ENCODE results near the gene ALDH2.

Gene ALDH2

DNA sequence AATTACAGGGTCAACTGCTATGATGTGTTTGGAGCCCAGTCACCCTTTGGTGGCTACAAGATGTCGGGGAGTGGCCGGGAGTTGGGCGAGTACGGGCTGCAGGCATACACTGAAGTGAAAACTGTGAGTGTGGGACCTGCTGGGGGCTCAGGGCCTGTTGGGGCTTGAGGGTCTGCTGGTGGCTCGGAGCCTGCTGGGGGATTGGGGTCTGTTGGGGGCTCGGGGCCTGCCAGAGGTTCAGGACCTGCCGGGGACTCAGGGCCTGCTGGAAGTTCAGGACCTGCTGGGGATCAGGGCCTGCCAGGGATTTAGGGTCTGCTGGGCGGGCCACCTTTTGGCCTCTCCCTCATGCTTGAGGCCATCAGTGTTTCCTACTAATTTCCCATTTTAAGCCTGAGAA is 37.1 kb downstream of the ALDH2 start:
- H3K9me2 ChIP-seq (replicated peaks; ENCODE audit: low read depth, low read length) = no peaks in the 10 kb centered on the region
- H3K36me3 ChIP-seq (ENCODE audit: insufficient read depth, low read length) = no peaks in the 10 kb centered on the region
- no peaks in the 10 kb centered on the region for H3K9me3 ChIP-seq (ENCODE audit: insufficient read depth, low read depth, low read length)
- no peaks in the 10 kb centered on the region for H3F3A ChIP-seq (ENCODE audit: low read depth)
- no peak overlapping the region for H3K4me3 ChIP-seq (ENCODE audit: low read length, poor library complexity, severe bottlenecking)
- H3K9ac ChIP-seq (ENCODE audit: low read depth, low read length, poor library complexity, severe bottlenecking) = no peak overlapping the region
- no peaks in the 10 kb centered on the region for H3K4me1 ChIP-seq (ENCODE audit: insufficient read depth, low read length, poor library complexity, severe bottlenecking)
- H3K27me3 ChIP-seq (ENCODE audit: insufficient read depth, low read length, poor library complexity, severe bottlenecking) = no peaks in the 10 kb centered on the region
- no peak for TF ChIP-seq EZH2phosphoT487 (IDR thresholded peaks at IDR 0.05; ENCODE audit: borderline replicate concordance)
- TF ChIP-seq, protein P1, sequence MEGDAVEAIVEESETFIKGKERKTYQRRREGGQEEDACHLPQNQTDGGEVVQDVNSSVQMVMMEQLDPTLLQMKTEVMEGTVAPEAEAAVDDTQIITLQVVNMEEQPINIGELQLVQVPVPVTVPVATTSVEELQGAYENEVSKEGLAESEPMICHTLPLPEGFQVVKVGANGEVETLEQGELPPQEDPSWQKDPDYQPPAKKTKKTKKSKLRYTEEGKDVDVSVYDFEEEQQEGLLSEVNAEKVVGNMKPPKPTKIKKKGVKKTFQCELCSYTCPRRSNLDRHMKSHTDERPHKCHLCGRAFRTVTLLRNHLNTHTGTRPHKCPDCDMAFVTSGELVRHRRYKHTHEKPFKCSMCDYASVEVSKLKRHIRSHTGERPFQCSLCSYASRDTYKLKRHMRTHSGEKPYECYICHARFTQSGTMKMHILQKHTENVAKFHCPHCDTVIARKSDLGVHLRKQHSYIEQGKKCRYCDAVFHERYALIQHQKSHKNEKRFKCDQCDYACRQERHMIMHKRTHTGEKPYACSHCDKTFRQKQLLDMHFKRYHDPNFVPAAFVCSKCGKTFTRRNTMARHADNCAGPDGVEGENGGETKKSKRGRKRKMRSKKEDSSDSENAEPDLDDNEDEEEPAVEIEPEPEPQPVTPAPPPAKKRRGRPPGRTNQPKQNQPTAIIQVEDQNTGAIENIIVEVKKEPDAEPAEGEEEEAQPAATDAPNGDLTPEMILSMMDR (conservative IDR thresholded peaks at IDR 0.05; ENCODE audit: low read length) = no peak
- H3K4me2 ChIP-seq (ENCODE audit: low read depth, low read length, poor library complexity, severe bottlenecking) = no peak overlapping the region
- no peak overlapping the region for H2AFZ ChIP-seq (ENCODE audit: low read length)
- H3K79me2 ChIP-seq (ENCODE audit: insufficient read depth, low read length) = no peaks in the 10 kb centered on the region
- no peaks in the 10 kb centered on the region for H4K20me1 ChIP-seq (ENCODE audit: insufficient read depth, low read length, poor library complexity, severe bottlenecking)

DNA sequence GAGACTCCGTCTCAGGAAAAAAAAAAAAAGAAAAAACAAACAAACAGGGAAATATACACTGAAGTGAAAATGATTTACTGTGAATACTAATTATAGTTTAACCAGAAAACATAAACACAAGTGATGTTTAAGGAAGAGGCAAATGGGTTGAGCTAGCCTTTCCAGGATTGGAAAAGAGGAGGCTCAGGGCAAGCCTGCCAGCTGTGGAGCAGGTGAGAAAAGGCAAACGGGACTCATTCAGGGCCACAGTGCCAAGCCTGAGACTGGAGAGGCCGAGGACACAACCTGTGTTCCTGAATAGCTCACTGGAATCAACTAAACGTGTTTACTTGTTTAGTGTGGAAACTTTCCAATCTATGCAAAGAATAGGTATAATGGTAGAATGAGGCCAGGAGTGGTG is 39.6 kb downstream of the ALDH2 start:
- Histone ChIP-seq H3K79me2 (ENCODE audit: insufficient read depth, low read length) (no peaks in the 10 kb centered on the region), H3K9ac (ENCODE audit: low read depth, low read length, poor library complexity, severe bottlenecking) (no peak overlapping the region), H3K36me3 (ENCODE audit: insufficient read depth, low read length) (no peaks in the 10 kb centered on the region), H3K9me3 (ENCODE audit: insufficient read depth, low read depth, low read length) (no peaks in the 10 kb centered on the region), H3K4me3 (ENCODE audit: low read length, poor library complexity, severe bottlenecking) (no peak overlapping the region), H3K4me2 (ENCODE audit: low read depth, low read length, poor library complexity, severe bottlenecking) (no peak overlapping the region), H3K9me2 (replicated peaks; ENCODE audit: low read depth, low read length) (no peaks in the 10 kb centered on the region), H2AFZ (ENCODE audit: low read length) (no peak overlapping the region), H3F3A (ENCODE audit: low read depth) (no peaks in the 10 kb centered on the region), H3K4me1 (ENCODE audit: insufficient read depth, low read length, poor library complexity, severe bottlenecking) (no peaks in the 10 kb centered on the region), H4K20me1 (ENCODE audit: insufficient read depth, low read length, poor library complexity, severe bottlenecking) (no peaks in the 10 kb centered on the region), H3K27me3 (ENCODE audit: insufficient read depth, low read length, poor library complexity, severe bottlenecking) (no peaks in the 10 kb centered on the region)
- TF ChIP-seq, protein P1 (conservative IDR thresholded peaks at IDR 0.05; ENCODE audit: low read length) = no peak
- TF ChIP-seq EZH2phosphoT487 (IDR thresholded peaks at IDR 0.05; ENCODE audit: borderline replicate concordance) = no peak

DNA sequence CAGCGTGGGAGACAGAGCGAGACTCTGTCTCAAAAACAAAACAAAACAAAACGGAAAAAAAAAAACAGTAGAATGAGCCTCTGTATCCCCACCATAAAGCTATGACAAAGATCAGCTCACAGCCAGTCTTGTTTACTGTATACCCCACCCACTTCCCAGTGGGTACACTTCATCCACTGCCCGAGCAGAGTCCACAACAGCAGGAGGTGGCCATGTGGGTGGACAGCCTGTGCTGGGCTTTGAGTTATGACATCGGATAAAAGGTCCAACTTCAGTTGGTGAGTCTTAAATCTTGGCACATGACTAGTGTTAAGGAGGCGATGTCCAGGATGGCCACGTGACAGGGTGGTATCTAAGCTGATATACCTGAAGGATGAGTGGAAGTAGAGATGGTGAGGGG is 40.5 kb downstream of the ALDH2 start:
- no peaks in the 10 kb centered on the region for H3K9me2 ChIP-seq (replicated peaks; ENCODE audit: low read depth, low read length)
- H3K4me1 ChIP-seq (ENCODE audit: insufficient read depth, low read length, poor library complexity, severe bottlenecking) = no peaks in the 10 kb centered on the region
- no peak overlapping the region for H3K4me2 ChIP-seq (ENCODE audit: low read depth, low read length, poor library complexity, severe bottlenecking)
- no peaks in the 10 kb centered on the region for H3K27me3 ChIP-seq (ENCODE audit: insufficient read depth, low read length, poor library complexity, severe bottlenecking)
- no peaks in the 10 kb centered on the region for H3K9me3 ChIP-seq (ENCODE audit: insufficient read depth, low read depth, low read length)
- H3K36me3 ChIP-seq (ENCODE audit: insufficient read depth, low read length) = no peaks in the 10 kb centered on the region
- no peaks in the 10 kb centered on the region for H3F3A ChIP-seq (ENCODE audit: low read depth)
- H4K20me1 ChIP-seq (ENCODE audit: insufficient read depth, low read length, poor library complexity, severe bottlenecking) = no peaks in the 10 kb centered on the region
- no peak overlapping the region for H3K4me3 ChIP-seq (ENCODE audit: low read length, poor library complexity, severe bottlenecking)
- no peak overlapping the region for H3K9ac ChIP-seq (ENCODE audit: low read depth, low read length, poor library complexity, severe bottlenecking)
- TF ChIP-seq, protein P1 (conservative IDR thresholded peaks at IDR 0.05; ENCODE audit: low read length) = no peak
- TF ChIP-seq EZH2phosphoT487 (IDR thresholded peaks at IDR 0.05; ENCODE audit: borderline replicate concordance) = no peak
- no peak overlapping the region for H2AFZ ChIP-seq (ENCODE audit: low read length)
- H3K79me2 ChIP-seq (ENCODE audit: insufficient read depth, low read length) = no peaks in the 10 kb centered on the region

All from Loucy (cell line).